Hindlimb muscle (tissue), 1 donor: ENCODE results near the gene MSMB. TPM values are rescaled to one million over a fixed set of nuclear protein-coding genes. Genes with fewer than 3 reads are reported as not detected.
"Not testable (repeated sequence)": the region's sequence is repeated elsewhere in the genome, so short reads cannot be mapped to it uniquely, and the experiment has no call there.

Experiments
- DNase-seq: peaks from one replicate; pipeline ENCODE4 v3.0.0-alpha.2; 2013
- polyA plus RNA-seq: library from polyadenylated mRNA; unstranded; fragments of 120-200 nt; gene quantifications from one replicate; pipeline ENCODE4 v1.2.1, GENCODE V29; 2013; ENCODE audit not compliant: insufficient read length

MSMB gene
- polyA plus RNA-seq, 1 donor = not detected

GRCh38 chr10:46069771-46070463 lies 23.8 kb upstream of the MSMB start:
- DNase-seq = no peak

GRCh38 chr10:46068905-46069304 lies 22.8 kb upstream of the MSMB start:
- no peak for DNase-seq

GRCh38 chr10:46068117-46068516 lies 22.0 kb upstream of the MSMB start:
- no peak for DNase-seq

GRCh38 chr10:46064269-46064817 lies 18.3 kb upstream of the MSMB start:
- DNase-seq = no peak

GRCh38 chr10:46062723-46063428 lies 16.8 kb upstream of the MSMB start:
- no peak for DNase-seq

GRCh38 chr10:46060706-46061105 lies 14.6 kb upstream of the MSMB start:
- no peak for DNase-seq

GRCh38 chr10:46057927-46058326 lies 11.9 kb upstream of the MSMB start:
- DNase-seq = not testable (repeated sequence)

- no peak for DNase-seq
These were observed 11.0 kb upstream of the MSMB start for GRCh38 chr10:46057038-46057437.

- no peak for DNase-seq
These were observed 9.7 kb upstream of the MSMB start for GRCh38 chr10:46055771-46056170.

GRCh38 chr10:46053534-46054434 lies 7.7 kb upstream of the MSMB start:
- no peak for DNase-seq

GRCh38 chr10:46052791-46053375 lies 6.8 kb upstream of the MSMB start:
- DNase-seq = no peak

GRCh38 chr10:46052057-46052790 lies 6.2 kb upstream of the MSMB start:
- DNase-seq = no peak

GRCh38 chr10:46050941-46051623 lies 5.0 kb upstream of the MSMB start:
- no peak for DNase-seq

- not testable (repeated sequence) for DNase-seq
These were observed 3.4 kb upstream of the MSMB start for GRCh38 chr10:46049497-46049831.

- no peak for DNase-seq
These were observed 2.1 kb upstream of the MSMB start for GRCh38 chr10:46048152-46048551.

GRCh38 chr10:46042527-46042926 lies 3.5 kb downstream of the MSMB start:
- DNase-seq = no peak

- no peak for DNase-seq
These were observed 6.1 kb downstream of the MSMB start for GRCh38 chr10:46040004-46040403.

GRCh38 chr10:46037107-46037825 lies 8.8 kb downstream of the MSMB start:
- DNase-seq = no peak

GRCh38 chr10:46035923-46036849 lies 9.9 kb downstream of the MSMB start:
- no peak for DNase-seq
